Ovary (tissue), 9 donors: ENCODE measurements around the gene HABP4. TPM values are rescaled to one million over a fixed set of nuclear protein-coding genes. Genes with fewer than 3 reads are reported as not detected.

Source experiments
- DNase-seq, 5 donors: peaks; one replicate each; pipeline ENCODE4 v3.0.0-alpha.2; 2019 to 2020
- H3K27ac ChIP-seq, 2 donors: fragments of 200-600 bp; one replicate each; pipeline versions ENCODE4 v1.5.1 to v1.8.0; 2019 to 2022
- H3K27me3 ChIP-seq: fragments of 200-600 bp; one replicate; pipeline ENCODE4 v1.8.0; 2022
- H3K36me3 ChIP-seq: fragments of 200-600 bp; sonication (generic); one replicate; pipeline ENCODE4 v1.5.1; 2019
- H3K4me1 ChIP-seq: one replicate; pipeline ENCODE4 v1.8.1; 2013; ENCODE audit warnings: mild to moderate bottlenecking, moderate library complexity; ENCODE audit not compliant: insufficient read depth
- H3K4me3 ChIP-seq: fragments of 200-600 bp; sonication (generic); one replicate; pipeline ENCODE4 v1.5.1; 2017
- H3K9me3 ChIP-seq, 2 donors: fragments of 200-600 bp in 1 of 2; sonication (generic) in 1 of 2; one replicate each; pipeline versions ENCODE4 v1.5.1 to v1.8.1; 2013 to 2019; ENCODE audit warnings: mild to moderate bottlenecking in 1 of 2, moderate library complexity in 1 of 2
- CTCF ChIP-seq, 3 donors: fragments of 450-650 bp in 2 of 3; fragments of 200-600 bp in 1 of 3; IDR thresholded peaks; one replicate each; pipeline versions ENCODE4 v1.5.1 to v1.8.0; 2016 to 2022; ENCODE audit warnings: antibody characterized with exemption in 3 of 3, mild to moderate bottlenecking in 1 of 3
- EP300 ChIP-seq: sonication (generic); formaldehyde crosslinking; IDR thresholded peaks from one replicate; pipeline ENCODE4 v1.6.1; 2017; ENCODE audit warnings: antibody characterized with exemption
- POLR2A ChIP-seq: fragments of 450-650 bp; IDR thresholded peaks from one replicate; pipeline ENCODE4 v1.6.1; 2017; ENCODE audit warnings: antibody characterized with exemption, mild to moderate bottlenecking, moderate library complexity
- WGBS, 3 donors: extraction: QIAGEN DNeasy Blood & Tissue Kit in 1 of 3; methylation state at CpG; one replicate each; pipeline versions ENCODE4 v1.1.5 to v1.1.7; 2013 to 2017; 5-methylcytosine and 5-hydroxymethylcytosine counted together
- intact Hi-C, 4 donors: fragments of 100-400 bp; cut with DNase I; formaldehyde crosslinking; loops; one replicate each; pipeline versions ENCODE4 v1.11.0 to v1.15.1; 2022 to 2023
- polyA plus RNA-seq, 2 donors: library from polyadenylated mRNA; stranded (reverse); fragments of 200-250 nt in 1 of 2; fragments of 350-450 nt in 1 of 2; fragmentation: Illumina TruSeq in 1 of 2; extraction: RNeasy Lipid Tissue Mini Kit (QIAGEN cat#74804) in 1 of 2; gene quantifications; one replicate each; pipeline ENCODE4 v1.2.3, GENCODE V29; 2013 to 2014
- total RNA-seq, 7 donors: library from RNA; depleted of rRNA in 2 of 7; stranded (reverse); fragments of >200 nt in 2 of 7; fragmentation: NEBNext Ultra II Directional in 3 of 7; extraction: Animal tissue kit (Norgen Biotek cat#: 25700) in 3 of 7; gene quantifications; one replicate each; pipeline versions ENCODE4 v1.1.0 to v1.2.4, GENCODE V29; 2016 to 2023
- donor health status: DM: no; HTN: no; CAD: no; lungs with moderate emphysema.
- donor health status: DM: no; HTN: no; CAD: no.
- donor health status: Bipolar disorder and iron deficiency.
- donor health status: DM: yes; HTN: yes; CAD: no.
- donor health status: DM: no; HTN: no; CAD: no.
- donor health status: DM: yes; HTN: yes; CAD: no.

The HABP4 gene
- total and polyA plus RNA-seq, 9 donors, result 10.3 to 23.4 (median 19.2) TPM

GRCh38 chr9:96436456-96437126 is 13.4 kb upstream of the HABP4 start:
- TF ChIP-seq POLR2A (no peak), EP300 (no peak), CTCF (IDR thresholded peaks at IDR 0.05) (no peak)
- H3K27ac ChIP-seq, result no peak overlapping the region
- no peaks in the 10 kb centered on the region for H3K4me1 ChIP-seq
- 79 to 86% (median 84%) methylated on average over 15 of the region's 15 CpGs for WGBS, 3 donors
- intact Hi-C loops, result no loop called here
- no peaks in the 10 kb centered on the region for H3K36me3 ChIP-seq
- H3K4me3 ChIP-seq, result no peak overlapping the region
- no peaks in the 10 kb centered on the region for H3K9me3 ChIP-seq
- no peaks in the 10 kb centered on the region for H3K27me3 ChIP-seq
- no peak for DNase-seq

GRCh38 chr9:96437454-96437853 is 12.5 kb upstream of the HABP4 start:
- Histone ChIP-seq H3K27ac (no peak overlapping the region), H3K4me1 (no peaks in the 10 kb centered on the region), H3K9me3 (no peaks in the 10 kb centered on the region), H3K36me3 (no peaks in the 10 kb centered on the region), H3K27me3 (no peaks in the 10 kb centered on the region), H3K4me3 (no peak overlapping the region)
- DNase-seq, result no peak
- no peak for TF ChIP-seq CTCF (IDR thresholded peaks at IDR 0.05)
- TF ChIP-seq EP300, result no peak
- no peak for TF ChIP-seq POLR2A
- intact Hi-C loops, result no loop called here
- 94 to 99% (median 95%) methylated on average over 7 of the region's 7 CpGs for WGBS, 3 donors

GRCh38 chr9:96440671-96441199 is 9.2 kb upstream of the HABP4 start:
- 89 to 90% (median 89%) methylated on average over 5 of the region's 5 CpGs for WGBS, 3 donors
- H3K36me3 ChIP-seq, result no peaks in the 10 kb centered on the region
- no peak for DNase-seq
- H3K9me3 ChIP-seq, result no peaks in the 10 kb centered on the region
- intact Hi-C loops, result no loop called here
- no peaks in the 10 kb centered on the region for H3K4me1 ChIP-seq
- no peak overlapping the region for H3K4me3 ChIP-seq
- no peak overlapping the region for H3K27ac ChIP-seq
- H3K27me3 ChIP-seq, result no peaks in the 10 kb centered on the region
- TF ChIP-seq EP300, result no peak

GRCh38 chr9:96441798-96442445 is 8.0 kb upstream of the HABP4 start:
- Histone ChIP-seq H3K36me3 (no peaks in the 10 kb centered on the region), H3K4me3 (no peak overlapping the region), H3K27me3 (no peaks in the 10 kb centered on the region), H3K9me3 (no peaks in the 10 kb centered on the region), H3K27ac (no peak overlapping the region), H3K4me1 (no peaks in the 10 kb centered on the region)
- no peak for DNase-seq
- 83 to 88% (median 86%) methylated on average over 5 of the region's 5 CpGs for WGBS, 3 donors
- no peak for TF ChIP-seq EP300
- TF ChIP-seq CTCF (IDR thresholded peaks at IDR 0.05), result no peak
- no peak for TF ChIP-seq POLR2A
- intact Hi-C loops, result no loop called here

DNA sequence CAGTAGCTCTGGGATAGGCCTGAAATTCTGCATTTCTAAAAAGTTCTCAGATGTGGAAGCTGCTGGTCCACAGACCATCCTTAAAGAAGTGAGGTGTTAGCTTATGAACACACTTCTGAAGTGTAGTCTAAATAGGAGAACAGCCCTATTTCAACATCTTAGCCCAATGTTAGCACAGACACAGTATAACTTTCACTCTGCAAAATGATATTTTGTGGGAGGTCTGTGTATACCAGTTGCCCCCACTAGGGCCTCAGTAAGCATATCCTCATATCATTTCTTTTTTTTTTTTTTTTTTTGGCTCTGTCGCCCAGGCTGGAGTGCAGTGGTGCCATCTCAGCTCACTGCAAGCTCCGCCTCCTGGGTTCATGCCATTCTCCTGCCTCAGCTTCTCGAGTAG is 7.5 kb upstream of the HABP4 start:
- 73 to 91% (median 81%) methylated on average over 3 of the region's 3 CpGs for WGBS, 3 donors
- Histone ChIP-seq H3K27me3 (no peaks in the 10 kb centered on the region), H3K36me3 (no peaks in the 10 kb centered on the region), H3K27ac (no peak overlapping the region), H3K4me3 (no peak overlapping the region), H3K9me3 (no peaks in the 10 kb centered on the region), H3K4me1 (no peaks in the 10 kb centered on the region)
- intact Hi-C loops, result no loop called here
- TF ChIP-seq POLR2A (no peak), EP300 (no peak), CTCF (IDR thresholded peaks at IDR 0.05) (no peak)
- DNase-seq, result no peak
